ENCODE results near the gene CDYL. TPM values are rescaled to one million over a fixed set of nuclear protein-coding genes. Genes with fewer than 3 reads are reported as not detected.
"Not testable (repeated sequence)": the region's sequence is repeated elsewhere in the genome, so short reads cannot be mapped to it uniquely, and the experiment has no call there.

Gene CDYL
- total RNA-seq, 1 donor from 2014 or later: 53.5 TPM

DNA sequence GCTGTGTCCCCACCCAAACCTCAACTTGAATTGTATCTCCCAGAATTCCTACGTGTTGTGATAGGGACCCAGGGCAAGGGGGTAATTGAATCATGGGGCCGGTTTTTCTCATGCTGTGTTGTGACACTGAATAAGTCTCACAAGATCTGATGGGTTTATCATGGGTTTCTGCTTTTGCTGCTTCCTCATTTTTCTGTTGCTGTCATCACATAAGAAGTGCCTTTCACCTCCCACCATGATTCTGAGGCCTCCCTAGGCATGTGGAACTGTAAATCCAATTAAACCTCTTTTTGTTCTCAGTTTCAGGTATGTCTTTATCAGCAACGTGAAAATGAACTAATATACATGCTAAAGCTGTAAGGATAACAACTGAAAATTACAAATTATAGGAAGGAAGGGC lies 88.3 kb downstream of the CDYL start:
- Histone ChIP-seq H2AFZ (replicated peaks) (no peak overlapping the region), H3K4me1 (no peaks in the 10 kb centered on the region), H3K9ac (no peak overlapping the region), H3K79me2 (ENCODE audit: low read depth) (peaks cover 99% of the 10 kb centered on the region), H3F3A (ENCODE audit: low read depth) (no peaks in the 10 kb centered on the region), H4K20me1 (ENCODE audit: low read depth) (peaks cover 17% of the 10 kb centered on the region), H3K9me3 (ENCODE audit: low read depth) (peaks cover 13% of the 10 kb centered on the region), H3K27me3 (no peaks in the 10 kb centered on the region), H3K36me3 (peaks cover 4% of the 10 kb centered on the region), H3K27ac (no peak overlapping the region), H3K4me2 (no peak overlapping the region), H3K4me3 (no peak overlapping the region)
- TF ChIP-seq, protein P1, sequence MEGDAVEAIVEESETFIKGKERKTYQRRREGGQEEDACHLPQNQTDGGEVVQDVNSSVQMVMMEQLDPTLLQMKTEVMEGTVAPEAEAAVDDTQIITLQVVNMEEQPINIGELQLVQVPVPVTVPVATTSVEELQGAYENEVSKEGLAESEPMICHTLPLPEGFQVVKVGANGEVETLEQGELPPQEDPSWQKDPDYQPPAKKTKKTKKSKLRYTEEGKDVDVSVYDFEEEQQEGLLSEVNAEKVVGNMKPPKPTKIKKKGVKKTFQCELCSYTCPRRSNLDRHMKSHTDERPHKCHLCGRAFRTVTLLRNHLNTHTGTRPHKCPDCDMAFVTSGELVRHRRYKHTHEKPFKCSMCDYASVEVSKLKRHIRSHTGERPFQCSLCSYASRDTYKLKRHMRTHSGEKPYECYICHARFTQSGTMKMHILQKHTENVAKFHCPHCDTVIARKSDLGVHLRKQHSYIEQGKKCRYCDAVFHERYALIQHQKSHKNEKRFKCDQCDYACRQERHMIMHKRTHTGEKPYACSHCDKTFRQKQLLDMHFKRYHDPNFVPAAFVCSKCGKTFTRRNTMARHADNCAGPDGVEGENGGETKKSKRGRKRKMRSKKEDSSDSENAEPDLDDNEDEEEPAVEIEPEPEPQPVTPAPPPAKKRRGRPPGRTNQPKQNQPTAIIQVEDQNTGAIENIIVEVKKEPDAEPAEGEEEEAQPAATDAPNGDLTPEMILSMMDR (IDR thresholded peaks at IDR 0.05): no peak
- TF ChIP-seq EZH2 (IDR thresholded peaks at IDR 0.05): no peak
- no peak for TF ChIP-seq EZH2phosphoT487 (IDR thresholded peaks at IDR 0.05)
- Mint-ChIP-seq H3K27ac (no peak overlapping the region), H3K4me1 (no peaks in the 10 kb centered on the region), H3K9me3 (peaks cover 60% of the 10 kb centered on the region), H3K27me3 (ENCODE audit: insufficient read depth, low read depth) (no peaks in the 10 kb centered on the region), H3K36me3 (peaks cover 44% of the 10 kb centered on the region), H3K4me3 (no peak overlapping the region)
- no peak for DNase-seq (ENCODE audit: low spot score)

DNA sequence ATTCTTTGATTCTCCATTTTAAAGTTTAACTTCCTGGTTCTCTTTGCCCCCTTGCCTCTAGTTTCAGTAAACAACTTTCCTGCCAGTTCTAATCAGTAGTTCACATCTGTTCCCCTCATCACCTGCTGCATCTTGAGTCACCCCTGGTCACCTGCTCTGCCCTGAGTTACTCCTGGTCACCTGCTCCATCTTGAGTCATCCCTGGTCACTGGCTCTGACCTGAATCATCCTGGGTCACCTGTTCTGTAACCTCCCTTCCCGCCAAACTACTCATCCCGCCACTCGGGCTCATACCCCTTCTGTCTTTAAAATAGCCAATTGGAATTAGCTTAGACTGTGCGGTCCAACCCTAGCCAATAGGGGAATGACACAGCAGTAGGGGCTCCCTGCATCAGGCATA lies 88.8 kb downstream of the CDYL start:
- H4K20me1 ChIP-seq (ENCODE audit: low read depth): peaks cover 12% of the 10 kb centered on the region
- not testable (repeated sequence) for H3K27ac Mint-ChIP-seq
- peaks cover 44% of the 10 kb centered on the region for H3K36me3 Mint-ChIP-seq

DNA sequence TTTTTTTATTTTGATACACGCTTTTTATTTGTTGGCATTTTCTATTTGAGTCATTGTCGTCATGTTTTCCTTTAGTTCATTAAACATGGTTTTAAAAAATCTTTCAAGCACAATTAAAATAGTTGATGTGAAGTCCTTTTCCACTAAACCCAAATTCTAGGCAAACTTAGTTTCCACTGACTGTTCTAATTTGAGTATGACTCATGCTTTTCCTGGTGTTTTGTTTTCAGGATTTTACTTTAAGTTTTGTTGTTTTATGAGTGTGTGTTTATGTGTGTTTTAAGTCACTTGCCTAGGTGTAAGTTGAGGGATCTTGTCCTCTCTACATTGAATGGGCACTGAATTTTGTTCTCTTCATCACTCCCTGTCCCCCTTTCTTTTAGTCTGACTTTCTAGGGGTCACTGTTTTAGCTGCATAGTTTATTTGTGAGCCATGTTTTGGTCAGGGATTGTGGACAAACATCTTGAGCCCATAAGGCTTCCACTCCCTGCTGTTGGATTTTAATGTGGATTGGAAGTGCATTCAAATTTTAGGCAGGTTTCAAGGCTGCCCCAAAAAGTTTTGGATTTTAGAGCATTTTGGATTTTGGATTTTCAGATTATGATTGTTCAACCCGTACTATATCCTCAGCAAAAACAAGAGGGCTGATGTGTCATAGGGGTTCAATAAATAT lies 94.8 kb downstream of the CDYL start:
- Histone ChIP-seq H3K36me3 (peaks cover 4% of the 10 kb centered on the region), H3K27ac (no peak overlapping the region), H3K4me2 (no peak overlapping the region), H3K4me1 (peaks cover 18% of the 10 kb centered on the region), H3F3A (ENCODE audit: low read depth) (no peaks in the 10 kb centered on the region), H3K27me3 (no peaks in the 10 kb centered on the region), H3K79me2 (ENCODE audit: low read depth) (peaks cover 100% of the 10 kb centered on the region), H4K20me1 (ENCODE audit: low read depth) (peaks cover 54% of the 10 kb centered on the region), H3K9me3 (ENCODE audit: low read depth) (peaks cover 13% of the 10 kb centered on the region), H3K9ac (no peak overlapping the region), H2AFZ (replicated peaks) (no peak overlapping the region), H3K4me3 (no peak overlapping the region)
- DNase-seq (ENCODE audit: low spot score): no peak
- H3K4me3 Mint-ChIP-seq: no peak overlapping the region
- H3K36me3 Mint-ChIP-seq: peaks cover 28% of the 10 kb centered on the region
- no peak for TF ChIP-seq EZH2phosphoT487 (IDR thresholded peaks at IDR 0.05)
- no peak for TF ChIP-seq EZH2 (IDR thresholded peaks at IDR 0.05)
- TF ChIP-seq, protein P1 (IDR thresholded peaks at IDR 0.05): no peak
- H3K27ac Mint-ChIP-seq: no peak overlapping the region
- peaks cover 45% of the 10 kb centered on the region for H3K9me3 Mint-ChIP-seq
- H3K4me1 Mint-ChIP-seq: no peaks in the 10 kb centered on the region
- H3K27me3 Mint-ChIP-seq (ENCODE audit: insufficient read depth, low read depth): no peaks in the 10 kb centered on the region

More for the DNA sequence above, 88.8 kb downstream of the CDYL start:
- Histone ChIP-seq H3K9me3 (ENCODE audit: low read depth) (peaks cover 13% of the 10 kb centered on the region), H3K79me2 (ENCODE audit: low read depth) (peaks cover 99% of the 10 kb centered on the region)
- peaks cover 63% of the 10 kb centered on the region for H3K9me3 Mint-ChIP-seq
- H3K4me1 ChIP-seq; H3K4me3 ChIP-seq; H3K9ac ChIP-seq; H3K27me3 Mint-ChIP-seq (ENCODE audit: insufficient read depth, low read depth); H3F3A ChIP-seq (ENCODE audit: low read depth); H3K4me2 ChIP-seq; H3K36me3 ChIP-seq; H2AFZ ChIP-seq (replicated peaks); H3K4me1 Mint-ChIP-seq; DNase-seq (ENCODE audit: low spot score); H3K27ac ChIP-seq; H3K4me3 Mint-ChIP-seq; H3K27me3 ChIP-seq: not testable (repeated sequence)

DNA sequence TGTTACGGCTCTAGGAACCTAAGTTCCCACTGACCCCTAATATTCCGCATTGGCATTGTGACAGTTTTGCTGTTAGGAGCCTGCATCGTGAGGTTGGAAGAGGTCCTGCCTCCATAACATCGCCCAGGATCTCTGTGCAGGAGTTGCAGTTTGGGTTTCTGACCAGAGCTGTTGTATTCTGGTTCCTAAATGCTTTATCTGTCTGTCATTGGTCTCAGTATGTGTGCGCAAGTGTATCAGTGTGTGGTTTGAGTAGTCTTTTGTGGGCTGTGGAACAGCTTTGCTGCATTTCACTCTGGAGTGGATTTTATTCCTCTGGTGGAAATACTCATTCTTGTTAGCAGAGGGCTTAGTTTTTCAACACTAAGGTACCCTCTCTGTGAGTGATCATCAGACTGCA lies 95.6 kb downstream of the CDYL start:
- Mint-ChIP-seq H3K4me1 (no peaks in the 10 kb centered on the region), H3K27ac (no peak overlapping the region), H3K9me3 (peaks cover 44% of the 10 kb centered on the region), H3K4me3 (no peak overlapping the region), H3K27me3 (ENCODE audit: insufficient read depth, low read depth) (no peaks in the 10 kb centered on the region), H3K36me3 (peaks cover 22% of the 10 kb centered on the region)
- Histone ChIP-seq H3K9ac (no peak overlapping the region), H3K4me3 (no peak overlapping the region), H4K20me1 (ENCODE audit: low read depth) (peaks cover 62% of the 10 kb centered on the region), H3K9me3 (ENCODE audit: low read depth) (peaks cover 10% of the 10 kb centered on the region), H3K4me2 (no peak overlapping the region), H3K79me2 (ENCODE audit: low read depth) (peaks cover 100% of the 10 kb centered on the region), H3K27ac (no peak overlapping the region), H3F3A (ENCODE audit: low read depth) (no peaks in the 10 kb centered on the region), H2AFZ (replicated peaks) (no peak overlapping the region), H3K4me1 (peaks cover 18% of the 10 kb centered on the region), H3K36me3 (peaks cover 4% of the 10 kb centered on the region), H3K27me3 (no peaks in the 10 kb centered on the region)
- DNase-seq (ENCODE audit: low spot score): no peak
- TF ChIP-seq EZH2 (IDR thresholded peaks at IDR 0.05): no peak
- TF ChIP-seq EZH2phosphoT487 (IDR thresholded peaks at IDR 0.05): no peak
- TF ChIP-seq, protein P1 (IDR thresholded peaks at IDR 0.05): no peak

Measured in neural progenitor cell (in vitro differentiated cells).